CD14-positive monocyte (primary cell): Measurements from ENCODE around the gene ALDH16A1. TPM values are rescaled to one million over a fixed set of nuclear protein-coding genes. Genes with fewer than 3 reads are reported as not detected.
A peak's percentile ranks its signal among the peaks of the same experiment; 100 is the strongest.

Experiments
- DNase-seq, 3 donors: peaks; one replicate each; pipeline ENCODE4 v3.0.0-alpha.2; 2011 to 2022
- H2AFZ ChIP-seq: 2 replicates; pipeline ENCODE4 v1.6.0; 2012; ENCODE audit warnings: mild to moderate bottlenecking, low read depth, low read length, inconsistent platforms; ENCODE audit not compliant: insufficient read depth, poor library complexity, severe bottlenecking
- H3K27ac ChIP-seq, 2 donors: 1 replicate in 1 of 2; 2 replicates in 1 of 2; pipeline ENCODE4 v1.5.1; 2012 to 2013; ENCODE audit warnings: low read length in 2 of 2, control low read depth in 1 of 2, inconsistent platforms in 1 of 2, low read depth in 1 of 2, mild to moderate bottlenecking in 1 of 2
- H3K27me3 ChIP-seq, 2 donors: one replicate each; pipeline versions ENCODE4 v1.6.0 to v1.6.1; 2011 to 2013; ENCODE audit warnings: low read length in 2 of 2; ENCODE audit not compliant: control insufficient read depth in 2 of 2, insufficient read depth in 2 of 2
- H3K36me3 ChIP-seq, 2 donors: replicated peaks in 1 of 2; 1 replicate in 1 of 2; 2 replicates in 1 of 2; pipeline versions ENCODE4 v1.5.1 to v1.6.1; 2012 to 2013; ENCODE audit warnings: low read length in 2 of 2, control low read depth in 1 of 2, inconsistent platforms in 1 of 2, mild to moderate bottlenecking in 1 of 2; ENCODE audit not compliant: insufficient read depth in 2 of 2, control insufficient read depth in 1 of 2
- H3K4me1 ChIP-seq, 2 donors: 1 replicate in 1 of 2; 2 replicates in 1 of 2; pipeline versions ENCODE4 v1.5.1 to v1.6.1; 2012 to 2013; ENCODE audit warnings: low read length in 2 of 2, control low read depth in 1 of 2, inconsistent platforms in 1 of 2, mild to moderate bottlenecking in 1 of 2, moderate library complexity in 1 of 2; ENCODE audit not compliant: insufficient read depth in 2 of 2, control insufficient read depth in 1 of 2
- H3K4me2 ChIP-seq: replicated peaks from 2 replicates; pipeline ENCODE3; 2012; ENCODE audit warnings: low read length, moderate library complexity, mild to moderate bottlenecking; ENCODE audit not compliant: poor library complexity, severe bottlenecking; ENCODE audit errors: extremely low read depth
- H3K4me3 ChIP-seq, 3 experiments: fragments of 200-600 bp in 1 of 3; sonication (generic) in 1 of 3; replicated peaks in 1 of 3; 1 replicate in 2 of 3; 2 replicates in 1 of 3; pipeline ENCODE4 v1.5.1; 2011 to 2013; ENCODE audit warnings: low read length in 3 of 3, mild to moderate bottlenecking in 3 of 3, control low read depth in 2 of 3, low read depth in 2 of 3, inconsistent platforms in 1 of 3, moderate library complexity in 1 of 3
- H3K79me2 ChIP-seq: 2 replicates; pipeline ENCODE4 v1.6.0; 2012; ENCODE audit warnings: mild to moderate bottlenecking, control low read depth, inconsistent platforms, low read length, moderate library complexity; ENCODE audit not compliant: insufficient read depth
- H3K9ac ChIP-seq: 2 replicates; pipeline ENCODE4 v1.6.0; 2017; ENCODE audit warnings: low read length, mild to moderate bottlenecking; ENCODE audit not compliant: insufficient read depth, poor library complexity, severe bottlenecking
- H3K9me3 ChIP-seq, 2 donors: replicated peaks in 1 of 2; 1 replicate in 1 of 2; 2 replicates in 1 of 2; pipeline versions ENCODE4 v1.5.1 to v1.6.1; 2012 to 2013; ENCODE audit warnings: low read length in 2 of 2, control low read depth in 1 of 2; ENCODE audit not compliant: control insufficient read depth in 1 of 2, insufficient read depth in 1 of 2
- H4K20me1 ChIP-seq: 2 replicates; pipeline ENCODE4 v1.6.0; 2012; ENCODE audit warnings: mild to moderate bottlenecking, low read length, control low read depth, moderate library complexity; ENCODE audit not compliant: insufficient read depth
- H3K27ac Mint-ChIP-seq, 7 donors: one replicate each; pipeline ENCODE4 v1.8.0; 2020; ENCODE audit warnings: mild to moderate bottlenecking in 7 of 7, mixed read lengths in 7 of 7, moderate library complexity in 6 of 7, inconsistent platforms in 2 of 7
- H3K27me3 Mint-ChIP-seq, 3 donors: one replicate each; pipeline ENCODE4 v1.8.0; 2021 to 2022; ENCODE audit warnings: low read depth in 3 of 3, mild to moderate bottlenecking in 3 of 3, mixed read lengths in 3 of 3, moderate library complexity in 3 of 3, inconsistent platforms in 1 of 3
- H3K36me3 Mint-ChIP-seq, 2 donors: one replicate each; pipeline ENCODE4 v1.8.0; 2020; ENCODE audit warnings: mixed read lengths in 2 of 2, inconsistent platforms in 1 of 2, mild to moderate bottlenecking in 1 of 2
- H3K4me1 Mint-ChIP-seq: one replicate; pipeline ENCODE4 v1.8.0; 2020; ENCODE audit warnings: mild to moderate bottlenecking, mixed read lengths
- H3K4me3 Mint-ChIP-seq, 2 donors: one replicate each; pipeline ENCODE4 v1.8.0; 2020; ENCODE audit warnings: mild to moderate bottlenecking in 2 of 2, mixed read lengths in 2 of 2, moderate library complexity in 1 of 2
- H3K9me3 Mint-ChIP-seq, 7 donors: one replicate each; pipeline ENCODE4 v1.8.0; 2020 to 2022; ENCODE audit warnings: mixed read lengths in 7 of 7, mild to moderate bottlenecking in 6 of 7, moderate library complexity in 6 of 7, inconsistent platforms in 2 of 7
- WGBS: methylation state at CpG from one replicate; pipeline ENCODE4 v1.1.5; 2013; ENCODE audit warnings: missing lambda C conversion rate; ENCODE audit not compliant: insufficient coverage; 5-methylcytosine and 5-hydroxymethylcytosine counted together
- intact Hi-C, 2 donors: fragments of 100-400 bp; cut with micrococcal nuclease; formaldehyde crosslinking; loops; one replicate each; pipeline versions ENCODE4 v1.15.0 to v1.15.1; 2023
- polyA plus RNA-seq, 3 donors: library from polyadenylated mRNA; depleted of rRNA in 1 of 3; unstranded in 2 of 3; stranded (reverse) in 1 of 3; fragments of 300-500 nt in 2 of 3; fragments of >200 nt in 1 of 3; fragmentation: Illumina TruSeq in 2 of 3; gene quantifications; 1 replicate in 2 of 3; 2 replicates in 1 of 3; pipeline ENCODE4 v1.2.3, GENCODE V29; 2012 to 2021
- TF ChIP-seq, protein P1 (sequence below): fragments of 200-600 bp; IDR thresholded peaks from one replicate; pipeline ENCODE4 v1.8.0; 2022; ENCODE audit warnings: antibody characterized with exemption, mild to moderate bottlenecking

ALDH16A1 gene
- polyA plus RNA-seq, 3 donors, result 30.8 to 39.5 (median 31.2) TPM

DNA sequence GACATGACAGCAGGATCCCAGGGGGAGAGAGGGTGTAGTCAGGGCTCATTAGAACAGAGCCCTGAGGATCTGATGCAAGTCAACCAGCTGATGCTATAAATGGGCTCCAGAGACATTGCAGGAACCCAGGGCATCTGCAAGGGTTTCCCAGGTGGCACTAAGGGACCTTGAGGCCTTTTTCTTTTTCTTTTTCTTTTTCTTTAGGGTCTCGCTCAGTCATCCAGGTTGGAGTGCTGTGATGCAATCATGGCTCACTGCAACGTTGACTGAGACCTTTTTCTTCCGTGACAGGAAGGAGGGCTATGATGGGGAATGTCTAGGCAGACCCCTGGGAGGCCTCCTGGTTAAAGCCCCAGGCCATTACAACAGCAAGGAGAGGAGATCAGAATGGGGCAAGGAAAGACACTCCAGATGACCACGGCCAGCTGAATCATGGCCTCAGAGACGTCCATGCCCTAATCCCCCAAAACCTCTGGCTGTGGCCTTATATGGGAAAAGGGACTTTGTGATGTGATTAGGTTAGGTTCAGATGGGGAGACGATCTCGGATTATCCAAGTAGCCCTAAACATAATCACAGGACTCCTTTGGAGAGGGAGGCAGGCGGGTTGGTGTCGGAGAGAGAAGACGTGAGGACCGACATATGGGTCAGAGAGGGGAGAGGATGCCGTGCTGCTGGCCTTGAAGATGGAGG lies 54.9 kb downstream of the ALDH16A1 start:
- intact Hi-C loops, result loop anchor here in 1 of 2 donors (2.0 kb wide), 1 partner anchor 63 kb away; no protein-coding TSS in a partner anchor
- Mint-ChIP-seq H3K4me3 (no peak overlapping the region), H3K27me3 (peaks cover 3 to 12% (median 3%) of the 10 kb centered on the region in 3 donors), H3K4me1 (peaks cover 44% of the 10 kb centered on the region), H3K27ac (no peak overlapping the region), H3K9me3 (peaks cover 0 to 4% (median 1%) of the 10 kb centered on the region in 7 donors), H3K36me3 (peaks cover 2 to 3% of the 10 kb centered on the region in 2 donors)
- Histone ChIP-seq H3K9ac (no peak overlapping the region), H3K27me3 (no peaks in the 10 kb centered on the region), H3K4me3 (no peak overlapping the region), H4K20me1 (no peaks in the 10 kb centered on the region), H3K4me1 (peaks cover 39 to 42% of the 10 kb centered on the region in 2 donors), H3K36me3 (no peaks in the 10 kb centered on the region), H3K4me2 (no peak overlapping the region), H3K79me2 (peaks cover 7% of the 10 kb centered on the region), H3K27ac (no peak overlapping the region), H3K9me3 (peaks cover 0 to 3% of the 10 kb centered on the region in 2 donors), H2AFZ (no peak overlapping the region)
- WGBS, result 85% methylated on average over 6 of the region's 12 CpGs
- no peak for DNase-seq
- TF ChIP-seq, protein P1, sequence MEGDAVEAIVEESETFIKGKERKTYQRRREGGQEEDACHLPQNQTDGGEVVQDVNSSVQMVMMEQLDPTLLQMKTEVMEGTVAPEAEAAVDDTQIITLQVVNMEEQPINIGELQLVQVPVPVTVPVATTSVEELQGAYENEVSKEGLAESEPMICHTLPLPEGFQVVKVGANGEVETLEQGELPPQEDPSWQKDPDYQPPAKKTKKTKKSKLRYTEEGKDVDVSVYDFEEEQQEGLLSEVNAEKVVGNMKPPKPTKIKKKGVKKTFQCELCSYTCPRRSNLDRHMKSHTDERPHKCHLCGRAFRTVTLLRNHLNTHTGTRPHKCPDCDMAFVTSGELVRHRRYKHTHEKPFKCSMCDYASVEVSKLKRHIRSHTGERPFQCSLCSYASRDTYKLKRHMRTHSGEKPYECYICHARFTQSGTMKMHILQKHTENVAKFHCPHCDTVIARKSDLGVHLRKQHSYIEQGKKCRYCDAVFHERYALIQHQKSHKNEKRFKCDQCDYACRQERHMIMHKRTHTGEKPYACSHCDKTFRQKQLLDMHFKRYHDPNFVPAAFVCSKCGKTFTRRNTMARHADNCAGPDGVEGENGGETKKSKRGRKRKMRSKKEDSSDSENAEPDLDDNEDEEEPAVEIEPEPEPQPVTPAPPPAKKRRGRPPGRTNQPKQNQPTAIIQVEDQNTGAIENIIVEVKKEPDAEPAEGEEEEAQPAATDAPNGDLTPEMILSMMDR, result no peak

DNA sequence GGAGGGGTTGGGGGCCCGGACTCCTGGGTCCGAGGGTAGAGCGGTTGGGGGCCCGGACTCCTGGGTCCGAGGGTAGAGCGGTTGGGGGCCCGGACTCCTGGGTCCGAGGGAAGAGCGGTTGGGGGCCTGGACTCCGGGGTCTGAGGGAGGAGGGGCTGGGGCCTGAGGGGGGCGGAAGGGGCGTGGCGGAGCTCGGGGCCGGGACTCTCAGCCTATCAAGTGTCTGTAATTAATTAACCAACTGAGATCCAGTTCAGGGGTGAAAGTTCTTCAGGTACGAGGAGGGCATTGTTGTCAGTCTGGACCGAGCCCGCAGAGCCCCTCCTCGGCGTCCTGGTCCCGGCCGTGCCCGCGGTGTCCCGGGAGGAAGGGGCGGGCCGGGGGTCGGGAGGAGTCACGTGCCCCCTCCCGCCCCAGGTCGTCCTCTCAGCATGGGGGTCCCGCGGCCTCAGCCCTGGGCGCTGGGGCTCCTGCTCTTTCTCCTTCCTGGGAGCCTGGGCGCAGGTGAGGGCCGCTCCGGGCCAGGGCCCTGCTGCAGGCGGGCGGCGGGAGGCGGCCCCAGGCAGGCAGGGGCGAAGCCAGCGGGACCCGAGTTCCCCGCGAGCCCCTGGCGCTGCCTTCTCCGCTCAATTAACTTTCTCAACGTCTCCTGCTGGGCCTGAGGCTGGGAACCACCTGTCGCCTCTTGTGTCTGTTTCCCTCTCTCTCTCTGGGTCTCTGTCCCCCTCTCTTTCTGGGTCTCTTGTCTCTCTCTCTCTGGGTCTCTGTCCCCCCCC lies 60.1 kb downstream of the ALDH16A1 start:
- H3K79me2 ChIP-seq, result peaks cover 45% of the 10 kb centered on the region
- Mint-ChIP-seq H3K9me3 (peaks cover 0 to 2% (median 0%) of the 10 kb centered on the region in 7 donors), H3K27me3 (peaks cover 4 to 8% (median 6%) of the 10 kb centered on the region in 3 donors), H3K4me1 (peaks cover 74% of the 10 kb centered on the region), H3K27ac (peak overlapping the region; percentile 70 to 96 (median 95)), H3K36me3 (peaks cover 16 to 29% of the 10 kb centered on the region in 2 donors), H3K4me3 (peak overlapping the region; percentile 96 to 98)
- peaks cover 5 to 9% of the 10 kb centered on the region in 2 donors for H3K36me3 ChIP-seq
- DNase-seq, result no peak
- H4K20me1 ChIP-seq, result peaks cover 27% of the 10 kb centered on the region
- no peaks in the 10 kb centered on the region for H3K9me3 ChIP-seq
- TF ChIP-seq, protein P1, result no peak
- H2AFZ ChIP-seq, result peak overlapping the region; percentile 73
- intact Hi-C loops, result loop anchor here in 1 of 2 donors (2.0 kb wide), 1 partner anchor 14 kb away; no protein-coding TSS in a partner anchor
- H3K4me1 ChIP-seq, result peaks cover 70 to 75% of the 10 kb centered on the region in 2 donors
- H3K4me2 ChIP-seq, result peak overlapping the region; percentile 94
- H3K4me3 ChIP-seq, result peak overlapping the region; percentile 84 to 99 (median 90)
- H3K27ac ChIP-seq, result peak overlapping the region; percentile 71 to 87
- H3K27me3 ChIP-seq, result no peaks in the 10 kb centered on the region
- WGBS, result under 1% methylated on average over 43 of the region's 50 CpGs
- H3K9ac ChIP-seq, result peak overlapping the region; percentile 81
